Vagina (tissue), 2 donors: ENCODE measurements around the gene JAGN1. TPM values are rescaled to one million over a fixed set of nuclear protein-coding genes. Genes with fewer than 3 reads are reported as not detected.
A peak's percentile ranks its signal among the peaks of the same experiment; 100 is the strongest.

ENCODE experiments used
- DNase-seq, 2 donors: peaks; one replicate each; pipeline ENCODE4 v3.0.0-alpha.2; 2017; ENCODE audit errors: extremely low spot score in 2 of 2
- H3K27ac ChIP-seq: fragments of 200-600 bp; sonication (generic); one replicate; pipeline ENCODE4 v1.5.1; 2019
- H3K27me3 ChIP-seq: fragments of 200-600 bp; sonication (generic); one replicate; pipeline ENCODE4 v1.5.1; 2019
- H3K36me3 ChIP-seq, 2 donors: fragments of 200-600 bp; sonication (generic); one replicate each; pipeline ENCODE4 v1.5.1; 2017 to 2019
- H3K4me1 ChIP-seq: fragments of 200-600 bp; sonication (generic); one replicate; pipeline ENCODE4 v1.5.1; 2019
- H3K4me3 ChIP-seq, 2 donors: fragments of 200-600 bp; sonication (generic); 1 replicate in 1 of 2; 2 replicates in 1 of 2; pipeline ENCODE4 v1.5.1; 2016 to 2019
- H3K9me3 ChIP-seq: fragments of 200-600 bp; sonication (generic); one replicate; pipeline ENCODE4 v1.5.1; 2019
- POLR2A ChIP-seq, 2 donors: fragments of 450-650 bp; IDR thresholded peaks; one replicate each; pipeline ENCODE4 v1.6.1; 2017; ENCODE audit warnings: antibody characterized with exemption in 2 of 2, mild to moderate bottlenecking in 2 of 2, moderate library complexity in 2 of 2
- POLR2AphosphoS5 ChIP-seq, 2 donors: sonication (generic); formaldehyde crosslinking; IDR thresholded peaks; one replicate each; pipeline ENCODE4 v1.9.0; 2017; ENCODE audit warnings: antibody characterized with exemption in 2 of 2, mild to moderate bottlenecking in 2 of 2, low read depth in 1 of 2; ENCODE audit not compliant: insufficient read depth in 1 of 2
- intact Hi-C: fragments of 100-400 bp; cut with DNase I; formaldehyde crosslinking; loops from one replicate; pipeline ENCODE4 v1.15.1; 2023
- total RNA-seq: library from RNA; depleted of rRNA; stranded (reverse); fragments of >200 nt; gene quantifications from one replicate; pipeline ENCODE4 v1.2.3, GENCODE V29; 2016
- TF ChIP-seq, protein P1 (sequence below), 3 experiments: fragments of 450-650 bp in 2 of 3; fragments of 200-600 bp in 1 of 3; sonication (generic) in 1 of 3; IDR thresholded peaks; one replicate each; pipeline ENCODE4 v1.5.1; 2017 to 2019; ENCODE audit warnings: antibody characterized with exemption in 3 of 3, mild to moderate bottlenecking in 2 of 3, moderate library complexity in 2 of 3

Gene JAGN1
- total RNA-seq, result 32.7 TPM

- Histone ChIP-seq H3K27ac (peak within 1 kb of the TSS; percentile 94), H3K9me3 (no peaks in the 10 kb centered on the region), H3K36me3 (peaks cover 0 to 15% of the 10 kb centered on the region in 2 donors), H3K4me1 (peaks cover 47% of the 10 kb centered on the region), H3K4me3 (peak within 1 kb of the TSS; percentile 79 to 93), H3K27me3 (no peaks in the 10 kb centered on the region)
- TF ChIP-seq POLR2A (IDR thresholded peaks at IDR 0.05) (peak in 1 of 2 donors; percentile 91), POLR2AphosphoS5 (IDR thresholded peaks at IDR 0.05; ENCODE audit: insufficient read depth in 1 of 2, low read depth in 1 of 2) (peak; percentile 79 to 98)
- TF ChIP-seq, protein P1, sequence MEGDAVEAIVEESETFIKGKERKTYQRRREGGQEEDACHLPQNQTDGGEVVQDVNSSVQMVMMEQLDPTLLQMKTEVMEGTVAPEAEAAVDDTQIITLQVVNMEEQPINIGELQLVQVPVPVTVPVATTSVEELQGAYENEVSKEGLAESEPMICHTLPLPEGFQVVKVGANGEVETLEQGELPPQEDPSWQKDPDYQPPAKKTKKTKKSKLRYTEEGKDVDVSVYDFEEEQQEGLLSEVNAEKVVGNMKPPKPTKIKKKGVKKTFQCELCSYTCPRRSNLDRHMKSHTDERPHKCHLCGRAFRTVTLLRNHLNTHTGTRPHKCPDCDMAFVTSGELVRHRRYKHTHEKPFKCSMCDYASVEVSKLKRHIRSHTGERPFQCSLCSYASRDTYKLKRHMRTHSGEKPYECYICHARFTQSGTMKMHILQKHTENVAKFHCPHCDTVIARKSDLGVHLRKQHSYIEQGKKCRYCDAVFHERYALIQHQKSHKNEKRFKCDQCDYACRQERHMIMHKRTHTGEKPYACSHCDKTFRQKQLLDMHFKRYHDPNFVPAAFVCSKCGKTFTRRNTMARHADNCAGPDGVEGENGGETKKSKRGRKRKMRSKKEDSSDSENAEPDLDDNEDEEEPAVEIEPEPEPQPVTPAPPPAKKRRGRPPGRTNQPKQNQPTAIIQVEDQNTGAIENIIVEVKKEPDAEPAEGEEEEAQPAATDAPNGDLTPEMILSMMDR (IDR thresholded peaks at IDR 0.05), result no peak
- DNase-seq, result no peak
- intact Hi-C loops, result no loop called here
Measured at GRCh38 chr3:9890249-9891071, at the start of gene JAGN1. TSS of gene JAGN1 (plus strand) at chr3:9890610. CDS start at chr3:9890723, 113 bp downstream.

DNA sequence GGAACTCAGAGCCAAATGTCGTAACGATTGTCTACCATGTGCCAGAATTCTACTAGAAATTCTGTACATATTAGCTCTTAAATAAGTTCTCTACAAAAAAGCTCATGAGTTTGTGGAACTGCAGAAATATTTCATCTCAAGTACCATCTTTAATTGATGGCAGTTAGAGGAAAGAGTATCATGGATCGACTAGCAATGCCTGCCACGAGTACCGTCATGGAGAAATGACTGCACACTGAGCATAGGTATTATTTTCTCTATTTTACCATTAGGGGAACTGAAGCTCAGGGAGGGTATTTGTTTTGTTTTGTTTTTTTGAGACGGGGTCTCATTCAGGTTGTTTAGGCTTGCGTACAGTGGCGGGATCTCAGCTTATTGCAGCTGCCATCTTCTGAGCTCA, 49.4 kb upstream of the JAGN1 start:
- intact Hi-C loops, result loop anchor here (5.0 kb wide), 1 partner anchor 91 kb away; the partner anchor contains the start of gene CRELD1
- no peak for DNase-seq
- Histone ChIP-seq H3K27me3 (no peaks in the 10 kb centered on the region), H3K27ac (no peak overlapping the region), H3K4me3 (no peak overlapping the region), H3K36me3 (peaks cover 0 to 30% of the 10 kb centered on the region in 2 donors), H3K9me3 (no peaks in the 10 kb centered on the region), H3K4me1 (peaks cover 22% of the 10 kb centered on the region)
- TF ChIP-seq, protein P1 (IDR thresholded peaks at IDR 0.05), result no peak
- TF ChIP-seq POLR2AphosphoS5 (IDR thresholded peaks at IDR 0.05; ENCODE audit: insufficient read depth in 1 of 2, low read depth in 1 of 2) (no peak), POLR2A (IDR thresholded peaks at IDR 0.05) (no peak)

GRCh38 chr3:9843715-9844438, 46.5 kb upstream of the JAGN1 start, which contains the start of gene RPUSD3:
TSS of gene RPUSD3 (minus strand) at chr3:9844008. CDS start at chr3:9843990, 18 bp downstream.
- intact Hi-C loops, result loop anchor here (5.0 kb wide), 1 partner anchor 88 kb away; the partner anchor contains the start of gene CRELD1
- Histone ChIP-seq H3K4me3 (peak within 1 kb of the TSS; percentile 69 to 83), H3K27me3 (no peaks in the 10 kb centered on the region), H3K27ac (peak within 1 kb of the TSS; percentile 70), H3K9me3 (no peaks in the 10 kb centered on the region), H3K4me1 (peaks cover 22% of the 10 kb centered on the region), H3K36me3 (peaks cover 0 to 23% of the 10 kb centered on the region in 2 donors)
- DNase-seq, result peak in 1 of 2 donors; percentile 96
- TF ChIP-seq POLR2A (IDR thresholded peaks at IDR 0.05) (peak in 1 of 2 donors; percentile 61), POLR2AphosphoS5 (IDR thresholded peaks at IDR 0.05; ENCODE audit: insufficient read depth in 1 of 2, low read depth in 1 of 2) (peak; percentile 94 to 95)
- TF ChIP-seq, protein P1 (IDR thresholded peaks at IDR 0.05), result no peak

DNA sequence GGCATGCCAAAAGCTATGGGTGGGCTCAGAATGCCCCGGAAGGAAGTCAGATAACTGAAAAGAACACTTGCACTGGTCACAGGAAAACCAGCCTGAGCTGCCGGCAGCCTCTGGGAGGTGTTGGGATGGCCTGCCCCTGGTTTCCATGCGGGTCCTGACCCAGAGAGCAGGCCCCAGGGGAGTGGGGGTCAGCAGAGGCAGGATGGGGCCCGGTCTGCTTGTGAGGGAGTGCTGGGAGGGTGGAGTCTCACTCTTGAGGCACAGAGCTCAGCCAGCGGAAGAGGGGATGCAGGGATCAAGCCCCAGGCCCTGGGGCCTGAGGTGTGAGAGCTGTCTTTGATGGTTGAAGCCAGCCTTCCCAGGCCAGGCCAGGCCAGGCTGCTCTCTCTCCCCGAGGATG, 44.2 kb upstream of the JAGN1 start:
- TF ChIP-seq POLR2A (IDR thresholded peaks at IDR 0.05) (no peak), POLR2AphosphoS5 (IDR thresholded peaks at IDR 0.05; ENCODE audit: insufficient read depth in 1 of 2, low read depth in 1 of 2) (no peak)
- TF ChIP-seq, protein P1 (IDR thresholded peaks at IDR 0.05), result no peak
- Histone ChIP-seq H3K27me3 (no peaks in the 10 kb centered on the region), H3K27ac (no peak overlapping the region), H3K36me3 (peaks cover 0 to 6% of the 10 kb centered on the region in 2 donors), H3K4me1 (peaks cover 22% of the 10 kb centered on the region), H3K4me3 (no peak overlapping the region), H3K9me3 (no peaks in the 10 kb centered on the region)
- intact Hi-C loops, result no loop called here
- no peak for DNase-seq
